K562 (cell line): ENCODE measurements around the gene WWP2. TPM values are rescaled to one million over a fixed set of nuclear protein-coding genes. Genes with fewer than 3 reads are reported as not detected.

ENCODE experiments used
- ATAC-seq: fragments of 200-7000 bp; cut with Tn5 transposase; 3 replicates; pipeline ENCODE4 v1.9.1; 2020; ENCODE audit warnings: moderate library complexity
- BruUV-seq: library from RNA; stranded (reverse); fragments of 400-500 nt; replicated peaks from 2 replicates; lab custom pipeline; 2021; lab: Mats Ljungman, UMichigan
- CTCF ChIA-PET: fragments of 300-600 bp; formaldehyde crosslinking; extraction: SDS; loops from one replicate; lab custom pipeline; 2021; ENCODE audit warnings: low intra/inter-chr PET ratio; lab: Yijun Ruan, JAX
- POLR2A ChIA-PET: fragments of 300-600, 350-650 bp; sonication (Branson Sonifier 250); formaldehyde crosslinking; extraction: SDS; loops from one replicate; lab custom pipeline; 2021; ENCODE audit warnings: antibody characterized with exemption, inconsistent platforms; lab: Yijun Ruan, JAX
- DNase-seq, 4 experiments: peaks; one replicate each; pipeline versions ENCODE4 v3.0.0 to v3.0.0-alpha.2; 2011 to 2018; ENCODE audit warnings: low spot score in 3 of 4, mixed read lengths in 3 of 4; ENCODE audit errors: extremely low read depth in 1 of 4
- FAIRE-seq: peaks from 2 replicates; lab custom pipeline; 2011; peaks lifted over from hg19 to GRCh38; lab: Jason Lieb, UNC
- H2AFZ ChIP-seq: 2 replicates; pipeline ENCODE4 v1.6.0; 2011; ENCODE audit warnings: low read depth, low read length, control low read depth, inconsistent platforms
- H3K27ac ChIP-seq: fragments of 200-600 bp; 3 replicates; pipeline ENCODE4 v1.8.0; 2011; ENCODE audit warnings: low read depth, mild to moderate bottlenecking, control low read depth, inconsistent platforms, low read length, moderate library complexity, mixed read lengths; ENCODE audit errors: extremely low read depth
- H3K27me3 ChIP-seq, 2 experiments: fragments of 300-600 bp in 1 of 2; 2 replicates in 1 of 2; 3 replicates in 1 of 2; pipeline versions ENCODE4 v1.6.0 to v1.8.0; 2011; ENCODE audit warnings: inconsistent platforms in 2 of 2, low read length in 2 of 2, mild to moderate bottlenecking in 1 of 2, mixed read lengths in 1 of 2, moderate library complexity in 1 of 2; ENCODE audit not compliant: control insufficient read depth in 2 of 2, insufficient read depth in 2 of 2
- H3K36me3 ChIP-seq: fragments of 300-600 bp; 3 replicates; pipeline ENCODE4 v1.8.0; 2011; ENCODE audit warnings: mild to moderate bottlenecking, low read length, inconsistent platforms; ENCODE audit not compliant: control insufficient read depth, insufficient read depth
- H3K4me1 ChIP-seq, 2 experiments: fragments of 200-600 bp in 1 of 2; replicated peaks in 1 of 2; 2 replicates in 1 of 2; 3 replicates in 1 of 2; pipeline versions ENCODE4 v1.5.1 to v1.8.0; 2011; ENCODE audit warnings: inconsistent platforms in 2 of 2, low read length in 2 of 2, mild to moderate bottlenecking in 1 of 2, mixed read lengths in 1 of 2, moderate library complexity in 1 of 2; ENCODE audit not compliant: control insufficient read depth in 2 of 2, insufficient read depth in 2 of 2
- H3K4me2 ChIP-seq: 2 replicates; pipeline ENCODE4 v1.6.1; 2011; ENCODE audit warnings: low read length, control low read depth, inconsistent platforms, mixed read lengths; ENCODE audit not compliant: insufficient read depth
- H3K4me3 ChIP-seq: fragments of 200-600 bp; sonication (generic), shearing (Covaris generic); 2 replicates; pipeline ENCODE4 v1.5.1; 2016; ENCODE audit warnings: control low read depth, inconsistent platforms
- H3K79me2 ChIP-seq: fragments of 200-600 bp; 3 replicates; pipeline ENCODE4 v1.8.0; 2011; ENCODE audit warnings: low read length, inconsistent platforms; ENCODE audit not compliant: control insufficient read depth, insufficient read depth
- H3K9ac ChIP-seq, 2 experiments: 2 replicates each; pipeline versions ENCODE4 v1.6.0 to v1.6.1; 2011; ENCODE audit warnings: low read depth in 2 of 2, low read length in 2 of 2, control low read depth in 1 of 2, inconsistent platforms in 1 of 2, mild to moderate bottlenecking in 1 of 2, mixed read lengths in 1 of 2; ENCODE audit not compliant: insufficient read depth in 1 of 2
- H3K9me1 ChIP-seq: one replicate; pipeline ENCODE4 v1.6.0; 2011; ENCODE audit warnings: inconsistent platforms, mild to moderate bottlenecking, low read length, moderate library complexity; ENCODE audit not compliant: control insufficient read depth, insufficient read depth
- H3K9me3 ChIP-seq: replicated peaks from 2 replicates; pipeline ENCODE4 v1.5.1; 2011; ENCODE audit warnings: low read depth, low read length, inconsistent platforms; ENCODE audit not compliant: control insufficient read depth, insufficient read depth
- H4K20me1 ChIP-seq: replicated peaks from 2 replicates; pipeline ENCODE4 v1.6.1; 2011; ENCODE audit warnings: low read length, inconsistent platforms, mixed read lengths; ENCODE audit not compliant: control insufficient read depth, insufficient read depth
- CBX2 ChIP-seq: fragments of 200-600 bp; sonication (generic); IDR thresholded peaks from one replicate; pipeline ENCODE4 v1.6.1; 2012; ENCODE audit warnings: mild to moderate bottlenecking, low read length, inconsistent platforms; ENCODE audit not compliant: insufficient read depth, poor library complexity, severe bottlenecking
- HNRNPK ChIP-seq: fragments of 200-400 bp; formaldehyde crosslinking; IDR thresholded peaks from one replicate; pipeline ENCODE4 v1.6.1; 2018; ENCODE audit warnings: mild to moderate bottlenecking, low read depth, low read length; ENCODE audit not compliant: poor library complexity, severe bottlenecking
- STAT5B ChIP-seq: fragments of 250-450 bp; sonication (Bioruptor Pico); IDR thresholded peaks from 2 replicates; pipeline ENCODE4 v1.8.0; 2021; ENCODE audit warnings: mild to moderate bottlenecking, inconsistent platforms
- TEAD4 ChIP-seq, 2 experiments: sonication (generic) in 1 of 2; formaldehyde crosslinking in 1 of 2; IDR thresholded peaks; 2 replicates each; pipeline versions ENCODE4 v1.6.1 to v1.8.0; 2012 to 2022; ENCODE audit warnings: borderline replicate concordance in 1 of 2, inconsistent platforms in 1 of 2, low read length in 1 of 2, mild to moderate bottlenecking in 1 of 2, missing genetic modification reagents in 1 of 2
- TRIM25 ChIP-seq: fragments of 450-650 bp; IDR thresholded peaks from 2 replicates; pipeline ENCODE4 v1.7.0; 2016; ENCODE audit warnings: borderline replicate concordance
- ZC3H8 ChIP-seq: fragments of 450-650 bp; IDR thresholded peaks from 2 replicates; pipeline ENCODE4 v1.6.1; 2017
- ZNF384 ChIP-seq: IDR thresholded peaks from 2 replicates; pipeline ENCODE4 v1.6.1; 2012; ENCODE audit warnings: low read depth, low read length, improper control_type of control experiment
- ZNF398 ChIP-seq: fragments of 250-450 bp; sonication (Bioruptor Pico); IDR thresholded peaks from 2 replicates; pipeline ENCODE4 v1.8.0; 2021; ENCODE audit warnings: moderate library complexity, mild to moderate bottlenecking, inconsistent platforms
- ZNF584 ChIP-seq: fragments of 200-800 bp; sonication (Bioruptor generic); IDR thresholded peaks from 2 replicates; pipeline ENCODE4 v1.6.1; 2016; ENCODE audit warnings: low read depth, mild to moderate bottlenecking, missing genetic modification characterization, missing compliant biosample characterization
- ZNF655 ChIP-seq: fragments of 250-450 bp; sonication (Bioruptor Pico); IDR thresholded peaks from 2 replicates; pipeline ENCODE4 v1.5.0; 2021
- ZNF785 ChIP-seq: fragments of 250-450 bp; sonication (Bioruptor Pico); IDR thresholded peaks from 2 replicates; pipeline ENCODE4 v1.4.0; 2020; ENCODE audit warnings: mild to moderate bottlenecking
- WGBS: fragments of 100-300 bp; shearing (Covaris generic); methylation state at CpG from one replicate; pipeline ENCODE4 v1.1.6; 2016; ENCODE audit warnings: low coverage, mixed read lengths; ENCODE audit not compliant: insufficient coverage; ENCODE audit errors: missing lambda C conversion rate; 5-methylcytosine and 5-hydroxymethylcytosine counted together
- in situ Hi-C: fragments of 300-500 bp; cut with MboI; formaldehyde crosslinking; loops from 4 replicates; pipeline ENCODE4 v1.15.0; 2018; ENCODE audit warnings: inconsistent platforms, mixed read lengths
- intact Hi-C: fragments of 100-400 bp; cut with micrococcal nuclease; formaldehyde crosslinking; loops from 2 replicates; pipeline ENCODE4 v1.14.2; 2022
- polyA plus RNA-seq, 8 experiments: library from polyadenylated mRNA; depleted of rRNA in 4 of 8; stranded (reverse) in 5 of 8; unstranded in 3 of 8; fragments of >200 nt; fragmentation: Nextera tagmentation in 2 of 8; fragmentation: Illumina TruSeq in 1 of 8; extraction: Ambion mirVana in 2 of 8; extraction: Trizol in 1 of 8; gene quantifications; 2 replicates each; pipeline versions ENCODE4 v1.2.1 to v1.2.3, GENCODE V29; 2011 to 2014; ENCODE audit warnings: inconsistent platforms in 1 of 8, missing spikeins in 1 of 8
- total RNA-seq, 7 experiments: library from RNA; depleted of rRNA in 6 of 7; stranded (reverse); fragments of >200 nt in 6 of 7; fragmentation: Illumina TruSeq in 2 of 7; extraction: Trizol in 2 of 7; gene quantifications; 2 replicates each; pipeline versions ENCODE4 v1.2.1 to v1.2.3, GENCODE V29; 2011 to 2021; ENCODE audit warnings: low replicate concordance in 1 of 7

The WWP2 gene
- total and polyA plus RNA-seq, 9 of the 15 experiments (the other 6 are each of a cell fraction or from before 2014, with no cell fraction given), result 1.9 to 34.4 (median 14.6) TPM

- POLR2A ChIA-PET, result interaction anchor here (0.6 to 1.4 kb wide), 4 partner anchors 13 to 605 kb away, joined by 3 to 5 read pairs (median 4); no protein-coding TSS in a partner anchor
- 80% methylated on average over 1 of the region's 1 CpG for WGBS
- BruUV-seq, result no TSS peak
These were observed 155.2 kb downstream of the WWP2 start for GRCh38 chr16:69917311-69917710.

More at GRCh38 chr16:69917311-69917710, 155.2 kb downstream of the WWP2 start:
- H3K4me1 ChIP-seq, result no peaks in the 10 kb centered on the region
- no peaks in the 10 kb centered on the region for H3K36me3 ChIP-seq
- CTCF ChIA-PET, result no interaction called here
- H3K27ac ChIP-seq, result no peak overlapping the region
- no peaks in the 10 kb centered on the region for H4K20me1 ChIP-seq
- H2AFZ ChIP-seq, result no peak overlapping the region
- no peaks in the 10 kb centered on the region for H3K27me3 ChIP-seq
- in situ Hi-C loops, result no loop called here
- no peaks in the 10 kb centered on the region for H3K79me2 ChIP-seq
- H3K4me3 ChIP-seq, result no peak overlapping the region
- intact Hi-C loops, result no loop called here
- ATAC-seq, result no peak
- no peaks in the 10 kb centered on the region for H3K9me1 ChIP-seq
- H3K9ac ChIP-seq, result no peak overlapping the region
- no peak for DNase-seq
- no peaks in the 10 kb centered on the region for H3K9me3 ChIP-seq
- no peak overlapping the region for H3K4me2 ChIP-seq
- no peak for TF ChIP-seq TRIM25
- TF ChIP-seq STAT5B (CRISPR knock-in tag), result no peak
- no peak for TF ChIP-seq TEAD4 (IDR thresholded peaks at IDR 0.05; ENCODE audit: low read length)
- no peak for TF ChIP-seq TEAD4 (CRISPR knock-in tag; IDR thresholded peaks at IDR 0.05; ENCODE audit: borderline replicate concordance)
- no peak for TF ChIP-seq ZNF785
- no peak for TF ChIP-seq ZNF384
- TF ChIP-seq CBX2, result no peak
- TF ChIP-seq HNRNPK, result no peak
- TF ChIP-seq ZNF584 (CRISPR knock-in tag), result no peak
- no peak for TF ChIP-seq ZC3H8
- TF ChIP-seq ZNF655, result no peak
- TF ChIP-seq ZNF398 (CRISPR knock-in tag), result no peak
- no peak for FAIRE-seq
